Mammary epithelial cell (primary cell): ENCODE measurements around the gene KBTBD4.

Source experiments
- CTCF ChIP-seq, 2 donors: IDR thresholded peaks in 1 of 2; conservative IDR thresholded peaks in 1 of 2; 2 replicates each; pipeline ENCODE4 v1.5.1; 2011 to 2012; ENCODE audit warnings: inconsistent platforms in 2 of 2, low read length in 2 of 2, mild to moderate bottlenecking in 2 of 2, control low read depth in 1 of 2, low read depth in 1 of 2; ENCODE audit not compliant: insufficient read depth in 1 of 2; ENCODE audit errors: extremely low read depth in 1 of 2
- EZH2 ChIP-seq: IDR thresholded peaks from 2 replicates; pipeline ENCODE4 v1.6.1; 2012; ENCODE audit warnings: low read length, inconsistent platforms, borderline replicate concordance

- no peak for TF ChIP-seq CTCF (conservative IDR thresholded peaks at IDR 0.05 in 1 of 2, IDR thresholded peaks at IDR 0.05 in 1 of 2; ENCODE audit: extremely low read depth in 1 of 2, insufficient read depth in 1 of 2, low read depth in 1 of 2, low read length in 2 of 2)
- no peak for TF ChIP-seq EZH2
These were observed 6.0 kb downstream of the KBTBD4 start for GRCh38 chr11:47572715-47573255.
